HEK293T (cell line): Measurements from ENCODE around the gene GNG2.

Experiments used
- CTCF ChIA-PET: fragments of 350-600 bp; formaldehyde crosslinking; extraction: SDS; loops from one replicate; lab custom pipeline; 2021; ENCODE audit warnings: antibody characterized with exemption, inconsistent platforms; lab: Yijun Ruan, JAX
- POLR2A ChIA-PET: fragments of 350-600 bp; formaldehyde crosslinking; extraction: SDS; loops from one replicate; lab custom pipeline; 2020; ENCODE audit warnings: antibody characterized with exemption, inconsistent platforms; lab: Yijun Ruan, JAX
- DNase-seq: peaks from one replicate; pipeline ENCODE4 v3.0.0; 2012; ENCODE audit warnings: mixed read lengths; ENCODE audit errors: extremely low spot score
- ARNT ChIP-seq: fragments of 450-650 bp; IDR thresholded peaks from 2 replicates; pipeline ENCODE4 v1.6.1; 2017; ENCODE audit warnings: mild to moderate bottlenecking
- BHLHE40 ChIP-seq: fragments of 450-650 bp; IDR thresholded peaks from 2 replicates; pipeline ENCODE4 v1.6.1; 2016; ENCODE audit warnings: mild to moderate bottlenecking, moderate library complexity, borderline replicate concordance
- CTBP1 ChIP-seq: fragments of 450-650 bp; IDR thresholded peaks from 2 replicates; pipeline ENCODE4 v1.6.1; 2016; ENCODE audit warnings: borderline replicate concordance
- ELF4 ChIP-seq: fragments of 450-650 bp; IDR thresholded peaks from 2 replicates; pipeline ENCODE4 v1.6.1; 2017; ENCODE audit warnings: antibody characterized with exemption
- FOXA1 ChIP-seq: fragments of 450-650 bp; IDR thresholded peaks from 2 replicates; pipeline ENCODE4 v1.6.1; 2016; ENCODE audit warnings: mild to moderate bottlenecking
- FOXK2 ChIP-seq: fragments of 450-650 bp; IDR thresholded peaks from 2 replicates; pipeline ENCODE4 v1.6.1; 2016; ENCODE audit warnings: mild to moderate bottlenecking
- FOXM1 ChIP-seq: fragments of 450-650 bp; IDR thresholded peaks from 2 replicates; pipeline ENCODE4 v1.6.1; 2017; ENCODE audit warnings: mild to moderate bottlenecking, borderline replicate concordance
- HDGF ChIP-seq: fragments of 450-650 bp; IDR thresholded peaks from 2 replicates; pipeline ENCODE4 v1.6.1; 2017; ENCODE audit warnings: antibody characterized with exemption, borderline replicate concordance
- L3MBTL2 ChIP-seq: fragments of 450-650 bp; conservative IDR thresholded peaks from 2 replicates; pipeline ENCODE4 v1.6.1; 2016; ENCODE audit warnings: mild to moderate bottlenecking
- LEF1 ChIP-seq: fragments of 450-650 bp; IDR thresholded peaks from 2 replicates; pipeline ENCODE4 v1.6.1; 2017; ENCODE audit warnings: mild to moderate bottlenecking, borderline replicate concordance
- NFRKB ChIP-seq: fragments of 450-650 bp; IDR thresholded peaks from 2 replicates; pipeline ENCODE4 v1.6.1; 2016; ENCODE audit warnings: mild to moderate bottlenecking, moderate library complexity
- PKNOX1 ChIP-seq: fragments of 450-650 bp; IDR thresholded peaks from 2 replicates; pipeline ENCODE4 v1.6.1; 2016
- SP1 ChIP-seq: fragments of 450-650 bp; IDR thresholded peaks from 2 replicates; pipeline ENCODE4 v1.6.1; 2017
- SUZ12 ChIP-seq: fragments of 450-650 bp; IDR thresholded peaks from 2 replicates; pipeline ENCODE4 v1.6.1; 2016; ENCODE audit warnings: mild to moderate bottlenecking
- TARDBP ChIP-seq: fragments of 450-650 bp; IDR thresholded peaks from 2 replicates; pipeline ENCODE4 v1.6.1; 2016
- ZNF384 ChIP-seq: fragments of 450-650 bp; IDR thresholded peaks from 2 replicates; pipeline ENCODE4 v1.6.1; 2016

Gene GNG2

GRCh38 chr14:51859131-51859530 lies 1.3 kb upstream of the GNG2 start:
- no peak for DNase-seq
- CTCF ChIA-PET: no interaction called here

DNA sequence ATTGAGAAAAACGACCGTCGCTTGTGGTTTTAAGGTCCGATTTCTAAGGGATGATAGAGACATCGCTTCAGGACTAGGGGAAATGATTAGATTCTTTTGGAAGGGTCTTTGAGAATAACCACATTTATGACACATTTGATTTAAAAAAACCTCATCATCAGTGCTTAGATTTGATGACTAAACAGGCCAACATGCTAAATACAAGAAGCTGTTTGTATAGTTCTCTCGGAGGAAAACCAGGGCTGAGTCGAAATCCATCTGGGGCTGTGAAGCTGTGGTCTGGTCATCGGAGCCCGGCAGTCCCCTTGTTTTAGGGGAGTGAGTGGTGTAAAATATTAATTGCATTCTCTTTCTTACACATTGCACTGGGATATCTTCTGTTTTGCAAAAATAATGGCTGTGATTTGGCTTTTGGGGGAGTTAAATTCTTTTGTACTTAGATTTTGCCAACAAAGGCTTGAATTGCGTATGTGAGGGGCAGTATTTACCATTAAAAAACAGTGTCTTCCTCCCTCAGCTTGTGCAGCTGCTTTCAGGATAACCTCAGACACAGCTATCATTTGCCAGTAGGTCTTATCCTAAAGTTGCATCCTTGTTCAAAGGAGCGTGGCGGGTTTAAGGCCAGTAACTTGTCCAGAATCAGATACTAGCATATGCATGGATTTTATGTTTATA lies 550 bp downstream of the GNG2 start:
- ChIA-PET POLR2A (no interaction called here), CTCF (interaction anchor here (0.7 to 1.0 kb wide), 3 partner anchors 12 to 55 kb away, joined by 3 to 4 read pairs (median 4); no protein-coding TSS in a partner anchor)
- no peak for TF ChIP-seq TARDBP
- TF ChIP-seq BHLHE40: no peak
- TF ChIP-seq L3MBTL2: no peak
- no peak for TF ChIP-seq ZNF384
- no peak for TF ChIP-seq LEF1
- TF ChIP-seq FOXA1: no peak
- no peak for TF ChIP-seq PKNOX1
- no peak for TF ChIP-seq ELF4
- TF ChIP-seq FOXM1: no peak
- DNase-seq: no peak

More at GRCh38 chr14:51859131-51859530, 1.3 kb upstream of the GNG2 start:
- no peak for TF ChIP-seq TARDBP
- no peak for TF ChIP-seq LEF1
- TF ChIP-seq NFRKB: no peak
- TF ChIP-seq PKNOX1: no peak
- no peak for TF ChIP-seq FOXM1
- no peak for TF ChIP-seq ELF4
- TF ChIP-seq HDGF: no peak
- TF ChIP-seq FOXA1: no peak
- TF ChIP-seq SUZ12: no peak
- TF ChIP-seq ZNF384: no peak
- TF ChIP-seq ARNT: no peak
- POLR2A ChIA-PET: no interaction called here

- no peak for TF ChIP-seq CTBP1
- no peak for TF ChIP-seq ZNF384
- no peak for TF ChIP-seq NFRKB
- TF ChIP-seq LEF1: no peak
- TF ChIP-seq TARDBP: no peak
- no peak for TF ChIP-seq SUZ12
- TF ChIP-seq HDGF: no peak
- TF ChIP-seq FOXA1: no peak
- no peak for TF ChIP-seq ARNT
- TF ChIP-seq BHLHE40: no peak
- TF ChIP-seq SP1: no peak
- no peak for TF ChIP-seq ELF4
- no peak for TF ChIP-seq PKNOX1
- no peak for TF ChIP-seq L3MBTL2
- TF ChIP-seq FOXK2: no peak
- no peak for TF ChIP-seq FOXM1
- ChIA-PET CTCF (no interaction called here), POLR2A (no interaction called here)
- no peak for DNase-seq
Observed at GRCh38 chr14:51862176-51862796, 1.9 kb downstream of the GNG2 start.

DNA sequence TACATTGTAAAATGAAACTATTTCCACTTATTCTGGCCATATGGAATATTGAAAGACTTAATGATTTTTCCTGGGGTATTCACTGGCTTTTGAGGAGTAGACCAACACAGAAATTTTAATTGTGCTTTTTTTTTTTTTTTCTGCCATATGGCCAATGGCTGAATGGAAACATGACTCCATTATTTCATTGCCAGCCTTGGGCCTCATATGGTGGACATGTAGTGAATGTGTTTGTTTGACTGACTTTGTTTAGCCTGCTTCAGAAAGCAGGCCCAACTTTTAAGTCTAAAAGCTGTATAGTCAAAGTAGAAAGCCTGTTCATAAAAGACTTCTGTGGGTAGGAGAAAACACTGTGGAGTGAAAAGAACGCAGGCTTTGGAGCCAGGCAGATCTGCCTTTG lies 2.4 kb downstream of the GNG2 start:
- no peak for DNase-seq
- TF ChIP-seq FOXA1 (no peak), TARDBP (no peak), BHLHE40 (no peak), HDGF (no peak), ARNT (no peak), ZNF384 (0 out of 2 replicates have a peak, but pooled peaks have one; percentile 10), L3MBTL2 (no peak), NFRKB (no peak)
- ChIA-PET POLR2A (no interaction called here), CTCF (no interaction called here)

DNA sequence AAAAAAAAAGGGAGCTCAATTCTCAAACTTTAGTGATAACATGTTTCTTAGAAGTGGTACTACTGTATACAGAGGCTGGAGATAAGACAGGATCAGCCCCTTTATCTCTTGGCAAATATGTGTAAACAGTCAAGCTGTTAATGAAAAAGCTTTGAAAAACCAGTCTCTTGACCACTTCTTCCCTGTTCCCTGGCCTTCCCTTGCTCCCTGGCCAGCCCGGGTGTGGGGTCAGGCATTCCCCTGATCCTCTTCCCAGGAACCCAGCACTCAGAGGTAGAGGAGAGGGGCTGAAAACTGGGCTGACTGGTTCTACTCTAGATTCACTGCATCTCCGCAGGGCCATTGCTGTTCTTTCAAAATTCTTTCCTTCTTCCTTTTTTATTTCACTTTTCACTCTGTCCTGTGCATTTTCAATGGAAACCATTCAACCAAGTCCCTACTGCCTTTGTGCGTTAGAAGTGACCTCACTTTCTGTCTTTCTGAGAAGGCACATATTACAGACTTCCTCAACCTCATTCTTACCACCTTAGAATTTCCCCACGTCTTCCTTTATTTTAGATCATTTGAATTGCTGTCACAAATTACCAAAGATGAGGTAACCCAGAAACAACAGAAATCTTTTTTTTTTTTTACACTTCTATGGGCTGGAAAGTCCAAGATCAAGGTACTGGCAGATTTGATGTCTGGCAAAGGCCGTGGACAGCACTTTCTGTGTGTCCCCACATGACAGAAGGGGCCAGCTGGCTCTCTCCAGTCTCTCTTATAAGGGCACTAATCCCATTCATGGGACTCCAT lies 5.7 kb downstream of the GNG2 start:
- TF ChIP-seq NFRKB (no peak), FOXM1 (no peak), SP1 (no peak), HDGF (no peak), FOXA1 (no peak), ZNF384 (no peak), BHLHE40 (no peak), TARDBP (no peak), PKNOX1 (no peak), SUZ12 (no peak), ELF4 (no peak), LEF1 (no peak), CTBP1 (no peak), L3MBTL2 (no peak), ARNT (no peak), FOXK2 (no peak)
- CTCF ChIA-PET: interaction anchor here (1.3 kb wide), 1 partner anchor 112 kb away, joined by 5 read pairs; no protein-coding TSS in a partner anchor
- POLR2A ChIA-PET: no interaction called here
- no peak for DNase-seq
